Activated naive CD4-positive, alpha-beta T cell treated with anti-CD3 and anti-CD28 coated beads for 36 hours (primary cell): Measurements from ENCODE around the gene FSTL4. TPM values are rescaled to one million over a fixed set of nuclear protein-coding genes. Genes with fewer than 3 reads are reported as not detected.
"Not testable (repeated sequence)": the region's sequence is repeated elsewhere in the genome, so short reads cannot be mapped to it uniquely, and the experiment has no call there.

Experiments used
- CTCF ChIA-PET: fragments of 350-600 bp; sonication (Branson Sonifier 250); formaldehyde crosslinking; loops from one replicate; lab custom pipeline; 2021; ENCODE audit warnings: antibody characterized with exemption; lab: Charles Lee
- DNase-seq: peaks from one replicate; pipeline ENCODE4 v3.0.0-alpha.2; 2020
- H3K27ac Mint-ChIP-seq: one replicate; pipeline ENCODE4 v1.8.0; 2021; ENCODE audit warnings: mild to moderate bottlenecking, mixed read lengths
- H3K27me3 Mint-ChIP-seq: one replicate; pipeline ENCODE4 v1.8.0; 2021; ENCODE audit warnings: low read depth, mixed read lengths
- H3K36me3 Mint-ChIP-seq: one replicate; pipeline ENCODE4 v1.8.0; 2021; ENCODE audit warnings: low read depth, mixed read lengths
- H3K4me1 Mint-ChIP-seq: one replicate; pipeline ENCODE4 v1.8.0; 2021; ENCODE audit warnings: low read depth, mixed read lengths
- H3K4me3 Mint-ChIP-seq: one replicate; pipeline ENCODE4 v1.8.0; 2021; ENCODE audit warnings: mild to moderate bottlenecking, moderate library complexity, mixed read lengths
- H3K9me3 Mint-ChIP-seq: one replicate; pipeline ENCODE4 v1.8.0; 2021; ENCODE audit warnings: mixed read lengths
- intact Hi-C: fragments of 100-400 bp; cut with micrococcal nuclease; formaldehyde crosslinking; loops from one replicate; pipeline ENCODE4 v1.15.1; 2023
- total RNA-seq, 2 experiments: library from RNA; stranded (reverse); gene quantifications; one replicate each; pipeline ENCODE4 v1.2.3, GENCODE V29; 2021

FSTL4 gene
- total RNA-seq, 2 experiments from 2014 or later, result 0.29 to 0.30 TPM

- Mint-ChIP-seq H3K9me3 (no peaks in the 10 kb centered on the region), H3K27me3 (no peaks in the 10 kb centered on the region), H3K36me3 (no peaks in the 10 kb centered on the region), H3K4me3 (no peak overlapping the region), H3K4me1 (peaks cover 2% of the 10 kb centered on the region), H3K27ac (no peak overlapping the region)
- no peak for DNase-seq
- CTCF ChIA-PET, result interaction anchor here (0.6 to 0.7 kb wide), 3 partner anchors 344 to 385 kb away, joined by 3 to 7 read pairs (median 3); no protein-coding TSS in a partner anchor
- intact Hi-C loops, result no loop called here
These were observed 154.6 kb downstream of the FSTL4 start for GRCh38 chr5:133457439-133458355.

DNA sequence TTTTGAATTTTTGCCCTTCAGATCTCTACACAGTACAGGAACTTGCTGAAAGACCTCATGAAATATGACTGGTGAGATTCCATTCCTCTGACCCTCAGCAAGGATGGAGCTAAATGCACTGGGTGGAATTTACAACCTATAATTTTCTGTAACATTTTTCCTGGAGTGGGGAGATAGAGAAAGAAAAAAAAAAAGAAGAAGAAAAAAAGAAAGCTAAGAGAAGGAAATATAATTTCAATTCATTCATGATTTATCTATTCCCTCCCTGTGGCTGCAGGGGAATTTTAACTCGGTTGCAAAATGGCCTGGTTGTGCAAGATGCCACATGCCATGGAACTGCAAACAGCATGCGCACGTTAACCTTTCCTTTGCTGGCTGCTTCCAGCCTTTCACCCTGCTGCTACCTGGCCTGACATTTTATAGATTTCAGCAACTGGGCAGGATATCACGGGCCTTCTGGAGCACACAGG is 155.4 kb downstream of the FSTL4 start:
- intact Hi-C loops, result no loop called here
- Mint-ChIP-seq H3K27me3 (no peaks in the 10 kb centered on the region), H3K4me1 (peaks cover 2% of the 10 kb centered on the region), H3K4me3 (no peak overlapping the region), H3K27ac (no peak overlapping the region), H3K36me3 (no peaks in the 10 kb centered on the region), H3K9me3 (no peaks in the 10 kb centered on the region)
- DNase-seq, result no peak
- CTCF ChIA-PET, result interaction anchor here (0.6 kb wide), 3 partner anchors 135 to 384 kb away, joined by 3 to 7 read pairs (median 3); no protein-coding TSS in a partner anchor

DNA sequence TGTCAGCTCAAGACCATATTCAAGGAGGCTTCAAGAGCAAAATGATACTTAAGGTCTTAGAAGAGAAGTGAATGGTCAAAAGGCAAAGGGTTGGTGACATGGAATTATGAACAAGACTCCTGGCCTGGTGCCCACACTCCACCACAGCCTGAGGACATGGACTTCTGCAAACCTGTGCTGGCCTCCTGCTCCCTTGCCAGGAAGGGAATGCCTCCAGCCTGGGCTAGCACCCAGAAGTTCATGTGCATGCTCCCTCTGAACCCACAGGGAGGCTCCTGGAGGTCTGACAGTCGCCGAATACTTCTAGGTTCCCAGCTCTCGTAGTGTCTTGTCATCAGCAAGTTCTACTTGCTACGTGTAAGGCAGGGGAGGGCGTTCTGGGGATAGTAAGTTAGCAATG is 156.7 kb downstream of the FSTL4 start:
- H3K27me3 Mint-ChIP-seq, result peaks cover under 1% of the 10 kb centered on the region
- H3K36me3 Mint-ChIP-seq, result no peaks in the 10 kb centered on the region
- no peak overlapping the region for H3K4me3 Mint-ChIP-seq
- no peak overlapping the region for H3K27ac Mint-ChIP-seq
- peaks cover 2% of the 10 kb centered on the region for H3K4me1 Mint-ChIP-seq
- CTCF ChIA-PET, result interaction anchor here (0.6 to 1.2 kb wide), 3 partner anchors 15 to 345 kb away, joined by 3 to 4 read pairs (median 3); no protein-coding TSS in a partner anchor
- intact Hi-C loops, result no loop called here
- DNase-seq, result no peak
- H3K9me3 Mint-ChIP-seq, result no peaks in the 10 kb centered on the region

GRCh38 chr5:133454442-133454841 is 157.9 kb downstream of the FSTL4 start:
- intact Hi-C loops, result no loop called here
- CTCF ChIA-PET, result interaction anchor here (0.7 kb wide), 1 partner anchor 320 kb away, joined by 3 read pairs; no protein-coding TSS in a partner anchor

DNA sequence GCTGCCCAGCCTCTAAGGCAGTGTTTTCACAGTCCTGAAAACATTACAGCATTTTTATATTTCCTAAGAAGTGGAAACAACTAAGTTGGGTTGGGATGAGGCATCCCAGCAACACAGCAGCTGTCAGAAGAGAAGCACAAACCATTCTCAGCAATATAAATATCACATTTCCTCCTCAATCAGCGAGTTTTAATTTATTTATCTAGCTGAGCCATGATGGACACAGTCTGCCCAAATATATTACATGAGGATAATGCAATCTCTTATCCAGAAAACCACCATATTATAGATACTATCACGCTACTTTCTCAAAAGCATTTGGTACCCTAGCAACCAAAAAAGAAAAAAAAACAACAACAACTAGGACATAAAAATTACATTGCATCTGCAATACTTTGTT is 158.5 kb downstream of the FSTL4 start:
- Mint-ChIP-seq H3K4me3 (no peak overlapping the region), H3K27me3 (peaks cover 3% of the 10 kb centered on the region), H3K27ac (no peak overlapping the region), H3K9me3 (no peaks in the 10 kb centered on the region), H3K4me1 (no peaks in the 10 kb centered on the region), H3K36me3 (no peaks in the 10 kb centered on the region)
- CTCF ChIA-PET, result interaction anchor here (0.7 kb wide), 1 partner anchor 320 kb away, joined by 3 read pairs; no protein-coding TSS in a partner anchor
- no peak for DNase-seq
- intact Hi-C loops, result no loop called here

More at GRCh38 chr5:133454442-133454841, 157.9 kb downstream of the FSTL4 start:
- no peak for DNase-seq
- H3K9me3 Mint-ChIP-seq, result no peaks in the 10 kb centered on the region
- H3K27me3 Mint-ChIP-seq, result peaks cover 3% of the 10 kb centered on the region
- H3K4me3 Mint-ChIP-seq, result no peak overlapping the region
- H3K4me1 Mint-ChIP-seq, result no peaks in the 10 kb centered on the region
- no peak overlapping the region for H3K27ac Mint-ChIP-seq
- no peaks in the 10 kb centered on the region for H3K36me3 Mint-ChIP-seq

GRCh38 chr5:133453084-133453780 is 159.1 kb downstream of the FSTL4 start:
- Mint-ChIP-seq H3K27me3 (peaks cover 3% of the 10 kb centered on the region), H3K9me3 (no peaks in the 10 kb centered on the region), H3K36me3 (no peaks in the 10 kb centered on the region), H3K27ac (no peak overlapping the region), H3K4me1 (no peaks in the 10 kb centered on the region), H3K4me3 (no peak overlapping the region)
- no peak for DNase-seq
- intact Hi-C loops, result no loop called here
- CTCF ChIA-PET, result no interaction called here

DNA sequence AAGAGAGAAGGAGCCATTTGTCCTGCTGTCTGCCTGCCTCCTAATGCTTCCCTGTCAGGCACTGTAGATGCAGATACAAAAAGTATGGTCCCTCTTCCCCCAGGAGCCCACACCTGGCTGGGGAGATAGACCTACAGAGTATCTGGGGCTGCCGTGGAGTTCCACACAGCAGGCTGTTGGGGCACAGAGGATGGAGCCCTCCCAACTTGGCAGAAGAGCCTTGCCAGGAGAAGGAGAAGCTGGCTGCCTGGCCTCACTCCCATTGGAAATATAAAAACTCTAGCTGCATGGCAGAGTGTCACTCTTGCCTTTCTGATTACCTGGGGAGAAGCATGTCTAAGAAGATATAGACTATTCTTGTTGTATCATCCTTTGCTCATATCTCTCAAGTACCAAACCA is 160.4 kb downstream of the FSTL4 start:
- Mint-ChIP-seq H3K27ac (no peak overlapping the region), H3K4me3 (no peak overlapping the region), H3K27me3 (peaks cover 3% of the 10 kb centered on the region), H3K9me3 (no peaks in the 10 kb centered on the region), H3K36me3 (no peaks in the 10 kb centered on the region), H3K4me1 (no peaks in the 10 kb centered on the region)
- CTCF ChIA-PET, result interaction anchor here (0.6 to 0.9 kb wide), 2 partner anchors 9 to 10 kb away, joined by 3 read pairs; no protein-coding TSS in a partner anchor
- intact Hi-C loops, result no loop called here
- DNase-seq, result no peak

GRCh38 chr5:133450286-133450685 is 162.1 kb downstream of the FSTL4 start:
- Mint-ChIP-seq H3K9me3 (no peaks in the 10 kb centered on the region), H3K27ac (no peak overlapping the region), H3K27me3 (peaks cover 3% of the 10 kb centered on the region), H3K4me3 (no peak overlapping the region), H3K36me3 (no peaks in the 10 kb centered on the region), H3K4me1 (no peaks in the 10 kb centered on the region)
- CTCF ChIA-PET, result interaction anchor here (0.5 to 1.1 kb wide), 2 partner anchors 10 to 90 kb away, joined by 3 to 4 read pairs; no protein-coding TSS in a partner anchor
- DNase-seq, result no peak
- intact Hi-C loops, result no loop called here

GRCh38 chr5:133449181-133449580 is 163.2 kb downstream of the FSTL4 start:
- no peak overlapping the region for H3K4me3 Mint-ChIP-seq
- peaks cover 3% of the 10 kb centered on the region for H3K27me3 Mint-ChIP-seq
- no peaks in the 10 kb centered on the region for H3K36me3 Mint-ChIP-seq
- DNase-seq, result no peak
- intact Hi-C loops, result no loop called here
- CTCF ChIA-PET, result interaction anchor here (0.6 kb wide), 1 partner anchor 59 kb away, joined by 5 read pairs; no protein-coding TSS in a partner anchor
- H3K9me3 Mint-ChIP-seq, result no peaks in the 10 kb centered on the region
- no peaks in the 10 kb centered on the region for H3K4me1 Mint-ChIP-seq
- no peak overlapping the region for H3K27ac Mint-ChIP-seq

DNA sequence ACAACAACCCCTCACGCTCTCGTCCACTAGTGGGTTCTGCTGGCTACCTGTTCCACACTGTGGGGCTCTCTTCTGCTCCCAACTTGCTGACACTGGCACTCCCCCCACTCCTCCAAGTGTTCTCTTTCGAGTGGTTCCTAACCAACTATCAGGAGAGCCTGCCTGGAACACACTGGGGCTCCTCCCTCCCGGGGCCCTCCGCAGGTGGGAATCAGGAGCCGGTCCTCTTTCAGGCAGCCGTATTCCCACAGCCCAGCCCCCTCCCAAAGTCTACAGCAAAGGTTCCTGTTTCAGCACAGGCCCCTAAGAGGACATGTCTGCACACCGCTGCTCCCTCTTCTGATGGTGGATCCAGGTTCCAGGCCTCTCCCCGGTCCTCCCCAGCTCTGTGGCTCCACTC is 165.9 kb downstream of the FSTL4 start:
- Mint-ChIP-seq H3K27me3 (peaks cover 3% of the 10 kb centered on the region), H3K27ac (no peak overlapping the region), H3K9me3 (no peaks in the 10 kb centered on the region), H3K4me1 (no peaks in the 10 kb centered on the region), H3K36me3 (no peaks in the 10 kb centered on the region), H3K4me3 (no peak overlapping the region)
- intact Hi-C loops, result no loop called here
- CTCF ChIA-PET, result interaction anchor here (3.7 kb wide), 1 partner anchor 23 kb away, joined by 9 read pairs; no protein-coding TSS in a partner anchor
- no peak for DNase-seq

- H3K4me3 Mint-ChIP-seq, result no peak overlapping the region
- no peaks in the 10 kb centered on the region for H3K36me3 Mint-ChIP-seq
- no peak for DNase-seq
- H3K27me3 Mint-ChIP-seq, result peaks cover 3% of the 10 kb centered on the region
- intact Hi-C loops, result no loop called here
- H3K9me3 Mint-ChIP-seq, result no peaks in the 10 kb centered on the region
- no peak overlapping the region for H3K27ac Mint-ChIP-seq
- H3K4me1 Mint-ChIP-seq, result no peaks in the 10 kb centered on the region
- CTCF ChIA-PET, result interaction anchor here (3.7 kb wide), 1 partner anchor 22 kb away, joined by 9 read pairs; no protein-coding TSS in a partner anchor
These were observed 166.6 kb downstream of the FSTL4 start for GRCh38 chr5:133445744-133446143.

- intact Hi-C loops, H3K4me1 Mint-ChIP-seq: not testable (repeated sequence)
These were observed 167.1 kb downstream of the FSTL4 start for GRCh38 chr5:133445204-133445603.

More at GRCh38 chr5:133445204-133445603, 167.1 kb downstream of the FSTL4 start:
- not testable (repeated sequence) for H3K27me3 Mint-ChIP-seq, H3K9me3 Mint-ChIP-seq, H3K27ac Mint-ChIP-seq, DNase-seq, H3K4me3 Mint-ChIP-seq, H3K36me3 Mint-ChIP-seq
- CTCF ChIA-PET, result interaction anchor here (3.7 kb wide), 1 partner anchor 21 kb away, joined by 9 read pairs; no protein-coding TSS in a partner anchor
